Measurements from ENCODE around the gene TSPOAP1. TPM values are rescaled to one million over a fixed set of nuclear protein-coding genes. Genes with fewer than 3 reads are reported as not detected.
"Not testable (repeated sequence)": the region's sequence is repeated elsewhere in the genome, so short reads cannot be mapped to it uniquely, and the experiment has no call there.

The TSPOAP1 gene
- total RNA-seq, 1 donor from 2014 or later = 30.1 TPM

- DNase-seq = no peak
Measured at GRCh38 chr17:58362368-58363014, 33.9 kb upstream of the TSPOAP1 start.

GRCh38 chr17:58360296-58361063, 31.9 kb upstream of the TSPOAP1 start:
- DNase-seq = no peak

GRCh38 chr17:58358408-58359172, 30.0 kb upstream of the TSPOAP1 start:
- DNase-seq = no peak

GRCh38 chr17:58357312-58358297, 29.0 kb upstream of the TSPOAP1 start:
- DNase-seq = no peak

GRCh38 chr17:58356231-58356630, 27.6 kb upstream of the TSPOAP1 start:
- DNase-seq = no peak

GRCh38 chr17:58354541-58355216, 26.1 kb upstream of the TSPOAP1 start:
- DNase-seq = no peak

- no peak for DNase-seq
Measured at GRCh38 chr17:58353389-58353825, 24.8 kb upstream of the TSPOAP1 start.

- DNase-seq = no peak
Measured at GRCh38 chr17:58352596-58353388, 24.2 kb upstream of the TSPOAP1 start.

- DNase-seq = peak; percentile 82
Measured at GRCh38 chr17:58351831-58352595, 23.4 kb upstream of the TSPOAP1 start, which contains the start of gene SUPT4H1. Gene SUPT4H1 (minus strand): TSS chr17:58352201. CDS start chr17:58352135, 66 bp downstream.

GRCh38 chr17:58351182-58351581, 22.6 kb upstream of the TSPOAP1 start:
- no peak for DNase-seq

GRCh38 chr17:58348038-58348437, 19.4 kb upstream of the TSPOAP1 start:
- no peak for DNase-seq

GRCh38 chr17:58345500-58345899, 16.9 kb upstream of the TSPOAP1 start:
- no peak for DNase-seq

- DNase-seq = no peak
Measured at GRCh38 chr17:58344791-58345157, 16.2 kb upstream of the TSPOAP1 start.

GRCh38 chr17:58344047-58344790, 15.6 kb upstream of the TSPOAP1 start:
- no peak for DNase-seq

- DNase-seq = no peak
Measured at GRCh38 chr17:58343131-58343530, 14.5 kb upstream of the TSPOAP1 start.

GRCh38 chr17:58341861-58342475, 13.4 kb upstream of the TSPOAP1 start:
- no peak for DNase-seq

- not testable (repeated sequence) for DNase-seq
Measured at GRCh38 chr17:58341136-58341860, 12.7 kb upstream of the TSPOAP1 start.
